Keratinocyte (primary cell): ENCODE results near the gene NEGR1.

Experiments
- CTCF ChIP-seq, 3 experiments: IDR thresholded peaks in 1 of 3; conservative IDR thresholded peaks in 1 of 3; optimal IDR thresholded peaks in 1 of 3; 2 replicates in 2 of 3; 3 replicates in 1 of 3; pipeline versions ENCODE3 to v1.5.1; 2011; ENCODE audit warnings: low read length in 3 of 3, mild to moderate bottlenecking in 3 of 3, moderate library complexity in 2 of 3, control low read depth in 1 of 3, inconsistent platforms in 1 of 3; ENCODE audit not compliant: insufficient read depth in 2 of 3; ENCODE audit errors: extremely low read depth in 1 of 3
- EZH2 ChIP-seq: IDR thresholded peaks from one replicate; pipeline ENCODE4 v1.6.1; 2012; ENCODE audit warnings: inconsistent platforms, mild to moderate bottlenecking, low read length, moderate library complexity

GRCh38 chr1:71589005-71589404, 693.3 kb downstream of the NEGR1 start:
- TF ChIP-seq CTCF (optimal IDR thresholded peaks at IDR 0.05 in 1 of 3, IDR thresholded peaks at IDR 0.05 in 1 of 3, conservative IDR thresholded peaks at IDR 0.05 in 1 of 3; ENCODE audit: extremely low read depth in 1 of 3, insufficient read depth in 2 of 3, low read length in 3 of 3) (no peak), EZH2 (no peak)
